ENCODE data around the gene NNAT. TPM values are rescaled to one million over a fixed set of nuclear protein-coding genes. Genes with fewer than 3 reads are reported as not detected.

Gene NNAT
- total and polyA plus RNA-seq, 2 of the 8 experiments (the other 6 are each of a cell fraction or from before 2014, with no cell fraction given): 66.8 to 175 TPM

DNA sequence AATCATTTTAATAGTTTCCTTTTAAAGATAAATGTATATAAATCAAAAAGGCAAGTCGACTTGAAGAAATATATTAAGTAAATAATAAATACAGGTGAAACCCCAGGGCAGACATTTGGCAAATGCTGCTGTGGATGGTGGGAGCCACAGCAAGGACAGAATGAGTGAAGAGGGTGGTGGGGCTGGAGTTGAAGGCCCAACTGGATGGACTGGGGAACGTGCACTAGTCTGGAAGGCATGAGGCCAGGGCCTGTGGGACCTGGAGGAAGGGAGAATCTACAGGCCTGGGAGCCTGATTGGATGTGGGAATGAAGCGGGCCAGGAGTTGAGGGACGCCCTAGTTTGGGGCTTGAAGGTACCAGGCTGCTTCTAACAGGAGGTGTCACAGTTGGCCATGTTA lies 37.3 kb downstream of the NNAT start:
- no peak overlapping the region for H2BK5ac ChIP-seq (ENCODE audit: low read depth, low read length)
- 90% methylated on average over 4 of the region's 4 CpGs; no CpG with 5 or more reads in 1 of the 2 experiments for WGBS, 2 experiments (ENCODE audit: extremely low coverage in 1 of 2, insufficient coverage in 1 of 2, insufficient read length in 1 of 2, insufficient replicate concordance in 2 of 2, low coverage in 1 of 2, low lambda C conversion rate in 2 of 2, missing lambda C conversion rate in 1 of 2)
- no peak overlapping the region for H2BK20ac ChIP-seq (ENCODE audit: low read length)
- H2AFZ ChIP-seq (ENCODE audit: low read length): no peak overlapping the region
- no peak overlapping the region for H3K56ac ChIP-seq (replicated peaks; ENCODE audit: insufficient read length, low read depth, low read length)
- no peaks in the 10 kb centered on the region for H3K9me3 ChIP-seq (ENCODE audit: insufficient read depth in 2 of 2, low read depth in 1 of 2, low read length in 1 of 2)
- no peaks in the 10 kb centered on the region for H3K27me3 ChIP-seq (replicated peaks in 1 of 4; ENCODE audit: control insufficient read depth in 3 of 4, extremely low read depth in 1 of 4, insufficient read depth in 3 of 4, low read length in 3 of 4)
- no peak overlapping the region for H2BK12ac ChIP-seq (ENCODE audit: low read depth, low read length)
- H3K9ac ChIP-seq (replicated peaks in 1 of 4; ENCODE audit: extremely low read depth in 1 of 4, low read depth in 3 of 4, low read length in 3 of 4): no peak overlapping the region
- no peak overlapping the region for H4K5ac ChIP-seq (ENCODE audit: insufficient read length, low read depth, low read length)
- no peak overlapping the region for H3K18ac ChIP-seq (ENCODE audit: extremely low read depth, low read length)
- POLR2A ChIA-PET (ENCODE audit: partially characterized antibody): interaction anchor here (0.6 kb wide), 1 partner anchor 18 kb away, joined by 3 read pairs; no protein-coding TSS in a partner anchor
- no peaks in the 10 kb centered on the region for H3K79me2 ChIP-seq (ENCODE audit: control insufficient read depth in 1 of 2, insufficient read depth in 2 of 2, low read length in 2 of 2)
- TF ChIP-seq JUND (IDR thresholded peaks at IDR 0.05; ENCODE audit: low read length): no peak
- TF ChIP-seq SIRT6 (IDR thresholded peaks at IDR 0.05; ENCODE audit: low read length): no peak
- no peak for TF ChIP-seq POLR2AphosphoS5 (IDR thresholded peaks at IDR 0.05; ENCODE audit: low read depth, low read length)
- no peak for TF ChIP-seq SUZ12 (IDR thresholded peaks at IDR 0.05; ENCODE audit: low read length)
- TF ChIP-seq, protein P1, sequence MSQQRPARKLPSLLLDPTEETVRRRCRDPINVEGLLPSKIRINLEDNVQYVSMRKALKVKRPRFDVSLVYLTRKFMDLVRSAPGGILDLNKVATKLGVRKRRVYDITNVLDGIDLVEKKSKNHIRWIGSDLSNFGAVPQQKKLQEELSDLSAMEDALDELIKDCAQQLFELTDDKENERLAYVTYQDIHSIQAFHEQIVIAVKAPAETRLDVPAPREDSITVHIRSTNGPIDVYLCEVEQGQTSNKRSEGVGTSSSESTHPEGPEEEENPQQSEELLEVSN (IDR thresholded peaks at IDR 0.05): no peak
- no peak for TF ChIP-seq CTBP2 (IDR thresholded peaks at IDR 0.05; ENCODE audit: borderline replicate concordance, insufficient read depth, insufficient read length, low read length)
- H4K8ac ChIP-seq (ENCODE audit: extremely low read depth, insufficient read depth, low read length): no peak overlapping the region
- H2BK120ac ChIP-seq (replicated peaks; ENCODE audit: low read depth, low read length): no peak overlapping the region
- no peaks in the 10 kb centered on the region for H3K79me1 ChIP-seq (ENCODE audit: low read depth, low read length)
- H3K23ac ChIP-seq (ENCODE audit: insufficient read length): no peak overlapping the region
- no peak for DNase-seq (ENCODE audit: low read depth in 1 of 2, low spot score in 2 of 2)
- H3K4me2 ChIP-seq (ENCODE audit: insufficient read depth in 1 of 2, low read depth in 2 of 2, low read length in 2 of 2): no peak overlapping the region
- no peak overlapping the region for H3K4ac ChIP-seq (replicated peaks; ENCODE audit: insufficient read length, low read depth, low read length)
- H2BK15ac ChIP-seq (ENCODE audit: low read length): 0 out of 2 replicates have a peak overlapping the region, but pooled peaks have one; percentile 34
- CTCF ChIA-PET (ENCODE audit: partially characterized antibody): interaction anchor here (0.5 kb wide), 1 partner anchor 489 kb away, joined by 3 read pairs; no protein-coding TSS in a partner anchor
- no peak overlapping the region for H3K14ac ChIP-seq (ENCODE audit: insufficient read length)
- H4K91ac ChIP-seq (replicated peaks; ENCODE audit: insufficient read length, low read length): no peak overlapping the region
- FAIRE-seq: no peak
- H3K27ac ChIP-seq (ENCODE audit: low read depth, low read length): no peak overlapping the region
- H3K4me3 ChIP-seq (ENCODE audit: extremely low read depth in 1 of 4, insufficient read depth in 2 of 4, low read depth in 3 of 4, low read length in 4 of 4): no peak overlapping the region
- no peaks in the 10 kb centered on the region; a peak in 1 of 7 replicates for H3K4me1 ChIP-seq (replicated peaks in 1 of 4; ENCODE audit: control insufficient read depth in 3 of 4, insufficient read depth in 4 of 4, low read length in 3 of 4)
- H2AK5ac ChIP-seq (ENCODE audit: low read depth, low read length): no peak overlapping the region; the same call in 1 of the 2 replicates
- no peaks in the 10 kb centered on the region for H3K36me3 ChIP-seq (ENCODE audit: control insufficient read depth in 2 of 4, insufficient read depth in 4 of 4, low read length in 3 of 4)
- H3K23me2 ChIP-seq (ENCODE audit: low read depth, low read length): no peaks in the 10 kb centered on the region; the same call in 1 of the 2 replicates
- no peaks in the 10 kb centered on the region for H4K20me1 ChIP-seq (replicated peaks in 1 of 2; ENCODE audit: control insufficient read depth in 1 of 2, insufficient read depth in 2 of 2, low read length in 2 of 2)
